ENCODE results near the gene TSPAN4. TPM values are rescaled to one million over a fixed set of nuclear protein-coding genes. Genes with fewer than 3 reads are reported as not detected.
A peak's percentile ranks its signal among the peaks of the same experiment; 100 is the strongest.

TSPAN4 gene
- polyA plus RNA-seq, 6 donors from 2014 or later, result 1.5 to 3.4 (median 2.8) TPM; not detected in 1

DNA sequence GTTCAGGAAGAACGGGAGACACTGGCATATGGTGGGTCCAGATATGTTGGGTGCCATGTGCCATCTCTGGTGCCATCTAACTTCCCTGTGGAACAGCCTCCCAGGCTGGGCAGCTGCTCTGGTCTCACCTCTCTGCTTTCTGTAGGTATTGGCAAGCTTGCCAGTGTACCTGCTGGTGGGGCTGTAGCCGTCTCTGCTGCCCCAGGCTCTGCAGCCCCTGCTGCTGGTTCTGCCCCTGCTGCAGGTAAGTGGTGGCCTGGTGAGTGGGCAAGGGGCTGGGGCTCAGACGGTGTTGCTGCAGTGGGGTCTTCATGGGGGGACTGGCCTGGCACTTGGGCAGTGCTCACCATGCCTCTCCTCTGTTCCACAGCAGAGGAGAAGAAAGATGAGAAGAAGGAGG is 30.3 kb upstream of the TSPAN4 start:
- H3K27me3 Mint-ChIP-seq, result no peaks in the 10 kb centered on the region
- ATAC-seq (ENCODE audit: low read depth in 2 of 2), result no peak
- peaks cover 21 to 40% (median 34%) of the 10 kb centered on the region in 3 donors for H3K4me1 Mint-ChIP-seq
- H3K4me3 Mint-ChIP-seq, result peak overlapping the region in 6 of 8 donors; percentile 45 to 99 (median 93)
- no peaks in the 10 kb centered on the region for H3K36me3 Mint-ChIP-seq
- no peaks in the 10 kb centered on the region for H3K9me3 Mint-ChIP-seq
- no peak for DNase-seq
- peak overlapping the region in 1 of 6 donors; percentile 49 for H3K27ac Mint-ChIP-seq

DNA sequence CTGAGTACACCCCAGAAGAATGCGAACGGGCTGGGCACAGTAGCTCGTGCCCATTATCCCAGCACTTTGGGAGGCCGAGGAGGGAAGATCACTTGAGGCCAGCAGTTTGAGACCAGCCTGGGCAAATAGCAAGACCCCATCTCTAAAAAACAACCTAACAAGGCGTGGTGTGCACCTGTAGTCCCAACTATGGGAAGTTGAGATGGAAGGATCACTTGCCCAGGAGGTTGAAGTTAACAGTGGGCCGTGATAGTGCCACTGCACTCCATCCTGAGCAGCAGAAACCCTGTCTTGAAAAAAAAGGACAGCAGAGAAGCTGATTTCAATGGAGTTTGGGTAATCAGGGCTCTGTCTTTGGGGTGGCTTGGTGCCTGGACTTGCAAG is 29.6 kb upstream of the TSPAN4 start:
- Mint-ChIP-seq H3K4me1 (peaks cover 16 to 33% (median 29%) of the 10 kb centered on the region in 3 donors), H3K9me3 (no peaks in the 10 kb centered on the region), H3K27ac (peak overlapping the region in 2 of 6 donors; percentile 41 to 49), H3K36me3 (no peaks in the 10 kb centered on the region), H3K27me3 (no peaks in the 10 kb centered on the region), H3K4me3 (peak overlapping the region in 1 of 8 donors; percentile 99)
- ATAC-seq (ENCODE audit: low read depth in 2 of 2) (no peak), DNase-seq (no peak)

DNA sequence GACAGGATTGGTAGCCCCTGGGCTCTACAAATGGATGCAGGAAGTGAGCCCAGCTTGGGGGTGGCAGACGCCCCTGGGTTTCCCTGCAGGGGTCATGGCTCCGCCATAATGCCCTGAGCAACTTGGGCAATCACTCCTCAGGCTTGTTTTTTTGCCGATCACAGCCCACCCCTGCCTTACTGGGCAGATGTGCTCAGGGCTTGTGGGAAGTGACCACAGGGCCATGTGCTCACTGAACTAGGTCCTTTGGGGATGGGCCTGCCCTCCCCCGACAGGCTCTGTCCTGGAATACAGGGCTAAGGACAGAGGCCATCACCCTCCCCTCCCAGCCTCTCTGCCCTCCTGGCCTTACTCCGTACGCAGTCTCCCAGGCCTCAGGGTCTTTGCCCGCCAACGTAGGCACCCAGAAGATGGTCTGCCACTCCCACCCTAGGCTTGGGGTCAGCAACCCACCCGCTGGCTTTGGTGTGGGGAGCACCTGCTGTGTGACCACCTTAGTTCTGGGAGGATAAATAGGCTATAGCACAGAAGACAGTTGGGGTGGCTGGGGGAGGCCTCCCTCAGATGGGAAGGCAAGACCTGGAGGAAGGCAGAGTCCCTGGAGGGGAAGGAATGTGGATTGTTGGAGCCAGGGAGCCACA is 29.1 kb upstream of the TSPAN4 start:
- Mint-ChIP-seq H3K4me1 (peaks cover 16 to 34% (median 30%) of the 10 kb centered on the region in 3 donors), H3K27me3 (no peaks in the 10 kb centered on the region), H3K27ac (peak overlapping the region in 2 of 6 donors; percentile 11 to 78), H3K9me3 (no peaks in the 10 kb centered on the region), H3K4me3 (no peak overlapping the region), H3K36me3 (no peaks in the 10 kb centered on the region)
- ATAC-seq (ENCODE audit: low read depth in 2 of 2) (no peak), DNase-seq (no peak)

DNA sequence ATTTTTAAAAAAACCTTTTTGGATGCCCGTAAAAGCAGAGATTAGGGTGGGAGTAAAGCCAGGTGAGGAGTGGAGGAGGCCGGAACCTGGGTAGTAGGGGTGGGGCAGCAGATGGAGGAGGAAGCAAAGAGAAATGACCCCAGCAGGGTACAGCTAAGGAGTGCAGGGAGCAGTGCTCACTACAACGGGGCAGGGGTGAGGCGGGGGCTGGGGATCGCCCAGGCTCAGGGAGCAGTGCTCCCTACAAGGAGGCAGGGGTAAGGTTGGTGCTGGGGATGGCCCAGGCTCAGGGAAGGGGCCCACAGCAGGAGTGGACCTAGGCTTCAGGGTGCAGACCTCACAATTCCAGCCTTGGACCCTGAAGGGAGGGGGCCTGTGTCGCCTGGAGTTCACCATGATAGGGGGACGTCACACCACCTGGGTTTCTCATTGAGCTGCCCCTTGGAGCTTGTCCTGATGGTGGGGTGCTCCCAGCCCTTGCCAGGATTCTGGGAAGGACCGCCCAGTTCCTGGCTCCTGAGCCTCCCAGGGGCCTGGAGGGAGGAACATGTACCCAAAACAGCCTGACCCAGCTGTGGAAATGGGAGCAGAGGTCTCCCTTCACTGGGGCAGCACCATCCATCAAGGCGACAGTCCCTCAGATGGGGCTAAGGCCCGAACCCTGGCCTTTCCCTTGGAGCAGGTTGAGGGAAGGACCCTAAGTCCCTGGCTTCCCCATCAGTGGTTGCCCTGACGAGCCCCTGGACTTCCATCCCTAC is 26.8 kb upstream of the TSPAN4 start:
- Mint-ChIP-seq H3K27me3 (no peaks in the 10 kb centered on the region), H3K27ac (no peak overlapping the region), H3K9me3 (no peaks in the 10 kb centered on the region), H3K4me3 (peak overlapping the region in 1 of 8 donors; percentile 64), H3K4me1 (peaks cover 13 to 28% (median 28%) of the 10 kb centered on the region in 3 donors), H3K36me3 (no peaks in the 10 kb centered on the region)
- no peak for DNase-seq
- no peak for ATAC-seq (ENCODE audit: low read depth in 2 of 2)

DNA sequence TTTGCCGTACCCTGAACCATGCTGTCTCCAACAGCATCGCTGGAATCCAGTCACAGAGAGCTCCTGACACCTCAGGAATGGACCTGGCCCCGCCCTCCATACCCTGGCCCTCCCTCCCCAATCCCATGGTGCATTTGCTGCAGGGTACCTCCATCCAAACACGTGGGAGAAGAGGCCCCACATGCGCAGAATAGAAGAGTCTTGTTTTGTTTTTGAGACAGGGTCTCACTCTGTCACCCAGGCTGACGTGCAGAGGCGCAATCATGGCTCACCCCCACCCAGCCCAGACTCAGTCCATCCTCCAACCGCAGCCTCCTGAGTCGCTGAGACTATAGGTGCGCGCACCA is 26.2 kb upstream of the TSPAN4 start:
- no peak for ATAC-seq (ENCODE audit: low read depth in 2 of 2)
- H3K36me3 Mint-ChIP-seq, result no peaks in the 10 kb centered on the region
- H3K4me1 Mint-ChIP-seq, result peaks cover 13 to 26% (median 25%) of the 10 kb centered on the region in 3 donors
- DNase-seq, result no peak
- no peaks in the 10 kb centered on the region for H3K27me3 Mint-ChIP-seq
- no peaks in the 10 kb centered on the region for H3K9me3 Mint-ChIP-seq
- no peak overlapping the region for H3K27ac Mint-ChIP-seq
- peak overlapping the region in 1 of 8 donors; percentile 64 for H3K4me3 Mint-ChIP-seq

DNA sequence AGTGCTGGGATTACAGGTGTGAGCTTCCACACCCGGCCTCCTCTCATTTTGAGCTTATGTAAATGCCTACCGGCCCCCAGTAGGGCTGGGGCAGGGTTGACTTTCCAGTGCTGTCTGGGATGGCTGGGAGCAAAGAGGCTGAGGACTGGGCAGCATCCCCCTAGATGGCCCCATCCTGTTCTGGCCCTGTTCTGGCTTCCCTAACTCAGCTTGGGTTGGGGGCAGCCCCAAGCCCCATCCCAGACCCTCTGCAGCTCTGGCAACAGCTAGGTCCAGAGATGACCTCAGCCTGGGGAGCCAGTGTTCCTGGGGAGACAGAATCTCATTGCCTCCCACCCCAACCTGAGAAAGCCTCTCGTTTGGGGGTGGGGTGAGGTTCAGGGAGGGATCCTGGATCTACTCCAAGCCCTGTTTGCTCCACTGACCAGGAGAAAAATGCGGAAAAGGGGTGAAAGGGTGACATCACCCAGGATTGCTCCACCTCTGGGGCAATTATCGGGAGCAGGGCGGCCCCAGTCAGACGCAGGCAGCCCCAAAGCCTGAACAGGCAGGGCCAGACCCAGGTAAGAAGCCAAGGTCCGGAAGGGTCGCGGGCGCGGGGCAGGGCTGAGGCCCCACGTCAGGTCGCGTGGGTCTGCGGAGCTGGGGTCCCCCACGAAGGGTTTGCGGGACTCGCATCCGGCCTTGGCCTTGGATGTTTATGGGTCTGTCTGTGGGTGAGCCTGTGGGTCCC is 24.1 kb upstream of the TSPAN4 start, which contains the start of gene PNPLA2:
Gene PNPLA2, plus strand, starts transcription at position 519 of the 733 bp plus-strand sequence. CDS start 805 bp downstream, outside the sequence.
- peak within 1 kb of the TSS; percentile 82 to 96 (median 90) for H3K4me3 Mint-ChIP-seq
- DNase-seq (no peak), ATAC-seq (ENCODE audit: low read depth in 2 of 2) (no peak)
- H3K27ac Mint-ChIP-seq, result peak within 1 kb of the TSS; percentile 27 to 96 (median 79)
- no peaks in the 10 kb centered on the region for H3K27me3 Mint-ChIP-seq
- H3K36me3 Mint-ChIP-seq, result no peaks in the 10 kb centered on the region
- H3K9me3 Mint-ChIP-seq, result no peaks in the 10 kb centered on the region
- H3K4me1 Mint-ChIP-seq, result peaks cover 9 to 20% (median 17%) of the 10 kb centered on the region in 3 donors

DNA sequence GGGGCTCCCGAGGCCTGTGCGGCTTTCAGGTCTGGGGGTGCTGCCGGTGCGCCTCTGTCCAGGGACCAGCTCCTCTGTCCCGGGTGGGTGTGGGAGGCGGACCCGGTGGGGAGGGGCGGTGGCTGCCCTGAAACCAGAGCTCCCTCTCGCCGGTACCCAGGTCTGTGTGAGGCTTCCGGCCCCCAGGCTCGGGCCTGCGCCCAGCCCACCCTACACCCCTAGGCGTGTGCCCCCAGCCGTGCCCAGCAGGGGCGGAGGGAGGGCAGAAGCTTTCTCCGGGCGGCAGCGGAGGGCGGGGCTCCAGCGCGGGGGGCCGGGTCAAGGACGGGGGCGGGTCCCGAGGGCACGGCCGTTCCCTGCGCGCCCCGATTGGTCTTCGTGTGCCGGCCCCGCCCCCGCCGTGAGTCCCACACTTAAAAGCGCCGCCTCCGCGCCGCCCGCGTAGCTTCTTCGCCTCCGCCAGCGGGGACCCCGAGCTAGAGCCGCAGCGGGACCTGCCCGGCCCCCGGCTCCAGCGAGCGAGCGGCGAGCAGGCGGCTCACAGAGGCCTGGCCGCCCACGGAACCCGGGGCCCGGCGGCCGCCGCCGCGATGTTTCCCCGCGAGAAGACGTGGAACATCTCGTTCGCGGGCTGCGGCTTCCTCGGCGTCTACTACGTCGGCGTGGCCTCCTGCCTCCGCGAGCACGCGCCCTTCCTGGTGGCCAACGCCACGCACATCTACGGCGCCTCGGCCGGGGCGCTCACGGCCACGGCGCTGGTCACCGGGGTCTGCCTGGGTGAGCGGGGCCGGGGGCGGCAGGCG is 23.3 kb upstream of the TSPAN4 start:
- Mint-ChIP-seq H3K27me3 (no peaks in the 10 kb centered on the region), H3K27ac (peak overlapping the region in 5 of 6 donors; percentile 73 to 96 (median 82)), H3K36me3 (no peaks in the 10 kb centered on the region), H3K9me3 (no peaks in the 10 kb centered on the region), H3K4me3 (peak overlapping the region; percentile 82 to 96 (median 90)), H3K4me1 (peaks cover 6 to 20% (median 17%) of the 10 kb centered on the region in 3 donors)
- peak; percentile 66 to 74 for ATAC-seq (ENCODE audit: low read depth in 2 of 2)
- DNase-seq, result peak; percentile 91

DNA sequence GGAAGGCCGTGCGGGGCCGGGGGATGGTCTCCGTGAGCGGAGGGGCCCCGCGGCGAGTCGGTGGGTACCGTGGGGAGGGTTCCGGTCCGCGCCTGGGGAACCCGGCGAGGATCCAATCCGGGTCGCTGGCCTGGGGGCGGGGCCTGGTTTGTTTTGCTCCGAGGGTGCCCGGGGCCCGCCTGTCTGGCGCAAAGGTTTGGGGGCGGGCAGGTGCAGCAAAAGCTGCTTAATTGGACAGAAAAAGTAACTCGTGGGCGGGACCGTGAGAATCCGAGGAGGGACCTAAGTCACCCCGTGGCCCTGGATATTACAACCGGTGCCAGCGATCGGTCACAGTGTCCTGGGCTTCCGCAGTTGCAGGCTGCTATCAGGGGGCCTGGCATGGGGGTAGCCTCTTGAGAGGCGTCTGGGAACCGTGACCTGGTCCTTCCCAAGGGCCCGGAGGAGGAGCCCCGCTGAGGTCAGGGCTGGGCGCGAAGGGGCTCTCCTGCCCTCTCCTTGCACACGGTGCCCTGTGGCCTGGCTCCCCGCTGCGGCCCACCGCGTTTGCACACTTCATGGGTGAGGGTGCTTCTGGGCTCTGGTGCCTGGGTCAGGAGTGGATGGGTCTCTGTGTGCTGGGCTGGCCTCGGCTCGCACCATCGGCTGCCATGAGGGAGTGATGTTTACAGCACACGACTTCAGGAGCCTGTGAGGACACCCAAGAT is 22.6 kb upstream of the TSPAN4 start:
- Mint-ChIP-seq H3K4me1 (peaks cover 6 to 20% (median 17%) of the 10 kb centered on the region in 3 donors), H3K27me3 (no peaks in the 10 kb centered on the region), H3K4me3 (peak overlapping the region; percentile 82 to 96 (median 90)), H3K9me3 (no peaks in the 10 kb centered on the region), H3K36me3 (peaks cover 0 to 5% of the 10 kb centered on the region in 2 donors), H3K27ac (peak overlapping the region; percentile 76 to 96 (median 92))
- ATAC-seq (ENCODE audit: low read depth in 2 of 2), result peak; percentile 76 to 80
- peak; percentile 96 for DNase-seq

DNA sequence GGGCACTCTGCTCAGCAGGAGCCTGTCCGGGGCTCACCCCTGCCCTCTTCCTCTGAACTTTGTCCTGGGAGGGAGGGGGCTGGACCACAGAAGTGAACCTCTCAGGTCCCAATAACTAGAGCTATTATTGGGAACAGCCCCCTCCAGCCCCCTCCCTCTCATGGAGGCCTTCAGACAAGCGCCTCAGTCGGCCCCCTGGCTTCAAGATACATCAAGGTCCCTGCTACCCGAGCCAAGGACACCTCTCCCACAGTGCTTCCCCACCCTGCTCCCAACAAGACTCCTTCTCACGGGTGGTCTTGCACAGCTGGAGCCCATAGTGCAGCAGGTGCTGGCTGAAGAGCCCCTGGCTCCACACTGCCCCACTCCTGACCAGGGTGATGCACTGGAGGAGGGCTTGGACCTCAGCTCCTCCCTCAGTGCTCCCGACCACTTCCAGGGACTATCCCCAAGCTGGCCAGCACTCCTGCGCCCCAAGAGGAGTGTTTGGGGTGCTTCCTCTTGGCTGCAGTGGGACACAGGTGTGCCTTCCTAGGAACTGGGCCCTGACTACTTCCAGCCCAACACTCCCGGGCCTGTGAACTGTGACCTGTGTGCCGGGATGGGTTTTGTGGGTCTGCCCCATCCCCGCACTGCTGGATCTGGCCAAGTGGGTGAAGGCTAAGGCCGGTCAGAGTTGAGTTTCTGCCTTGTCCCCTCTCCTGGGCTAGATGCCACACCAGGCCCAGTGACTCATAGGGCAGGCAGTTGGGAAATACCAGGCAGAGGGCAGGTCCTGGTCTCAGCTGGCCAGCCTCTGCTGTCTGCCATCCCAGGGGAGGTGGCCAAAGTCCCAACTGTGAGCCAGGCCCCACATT is 21.8 kb upstream of the TSPAN4 start:
- H3K27me3 Mint-ChIP-seq, result no peaks in the 10 kb centered on the region
- H3K36me3 Mint-ChIP-seq, result peaks cover 0 to 7% of the 10 kb centered on the region in 2 donors
- ATAC-seq (ENCODE audit: low read depth in 2 of 2) (no peak), DNase-seq (no peak)
- H3K27ac Mint-ChIP-seq, result peak overlapping the region in 4 of 6 donors; percentile 64 to 91 (median 84)
- peak overlapping the region; percentile 82 to 96 (median 90) for H3K4me3 Mint-ChIP-seq
- no peaks in the 10 kb centered on the region for H3K9me3 Mint-ChIP-seq
- peaks cover 6 to 20% (median 17%) of the 10 kb centered on the region in 3 donors for H3K4me1 Mint-ChIP-seq

DNA sequence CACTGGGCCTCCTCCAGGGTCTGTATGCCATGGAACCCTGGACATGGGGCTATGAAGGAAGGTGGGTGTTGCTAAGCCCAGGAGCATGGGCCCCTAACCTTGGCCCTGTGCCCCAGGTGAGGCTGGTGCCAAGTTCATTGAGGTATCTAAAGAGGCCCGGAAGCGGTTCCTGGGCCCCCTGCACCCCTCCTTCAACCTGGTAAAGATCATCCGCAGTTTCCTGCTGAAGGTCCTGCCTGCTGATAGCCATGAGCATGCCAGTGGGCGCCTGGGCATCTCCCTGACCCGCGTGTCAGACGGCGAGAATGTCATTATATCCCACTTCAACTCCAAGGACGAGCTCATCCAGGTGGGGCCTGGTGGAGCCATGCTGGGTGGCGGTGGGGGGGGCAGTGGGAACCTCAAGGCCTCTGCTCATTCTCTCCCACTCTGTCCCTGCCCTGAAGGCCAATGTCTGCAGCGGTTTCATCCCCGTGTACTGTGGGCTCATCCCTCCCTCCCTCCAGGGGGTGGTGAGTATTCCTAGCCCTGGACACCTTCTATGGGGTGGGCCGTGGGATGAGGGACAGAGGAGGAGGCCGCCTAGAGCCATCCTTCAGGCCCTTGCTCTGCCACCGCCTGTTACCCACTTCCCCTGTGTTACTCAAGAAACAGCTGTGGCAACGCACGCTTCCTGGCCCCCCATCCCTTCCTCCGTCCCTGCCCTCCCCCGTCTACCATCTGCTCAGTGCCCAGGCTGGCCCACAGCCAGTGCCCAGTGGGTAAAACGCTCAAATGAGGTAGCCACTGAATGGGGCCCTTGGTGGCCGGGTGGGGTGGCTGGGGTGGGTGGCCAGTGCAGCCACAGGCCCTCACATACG is 20.9 kb upstream of the TSPAN4 start:
- Mint-ChIP-seq H3K4me3 (peak overlapping the region; percentile 15 to 96 (median 74)), H3K4me1 (peaks cover 6 to 20% (median 19%) of the 10 kb centered on the region in 3 donors), H3K36me3 (peaks cover 0 to 7% of the 10 kb centered on the region in 2 donors), H3K27me3 (no peaks in the 10 kb centered on the region), H3K27ac (no peak overlapping the region), H3K9me3 (no peaks in the 10 kb centered on the region)
- ATAC-seq (ENCODE audit: low read depth in 2 of 2) (no peak), DNase-seq (no peak)

Data from naive B cell (primary cell).